ENCODE results near the gene FBXO24. TPM values are rescaled to one million over a fixed set of nuclear protein-coding genes. Genes with fewer than 3 reads are reported as not detected.

Gene FBXO24
- total and polyA plus RNA-seq, 9 of the 15 experiments (the other 6 are each of a cell fraction or from before 2014, with no cell fraction given) = 0.17 to 0.95 (median 0.50) TPM

GRCh38 chr7:100568896-100569844, 17.0 kb upstream of the FBXO24 start (continued):
- TF ChIP-seq, protein P1, sequence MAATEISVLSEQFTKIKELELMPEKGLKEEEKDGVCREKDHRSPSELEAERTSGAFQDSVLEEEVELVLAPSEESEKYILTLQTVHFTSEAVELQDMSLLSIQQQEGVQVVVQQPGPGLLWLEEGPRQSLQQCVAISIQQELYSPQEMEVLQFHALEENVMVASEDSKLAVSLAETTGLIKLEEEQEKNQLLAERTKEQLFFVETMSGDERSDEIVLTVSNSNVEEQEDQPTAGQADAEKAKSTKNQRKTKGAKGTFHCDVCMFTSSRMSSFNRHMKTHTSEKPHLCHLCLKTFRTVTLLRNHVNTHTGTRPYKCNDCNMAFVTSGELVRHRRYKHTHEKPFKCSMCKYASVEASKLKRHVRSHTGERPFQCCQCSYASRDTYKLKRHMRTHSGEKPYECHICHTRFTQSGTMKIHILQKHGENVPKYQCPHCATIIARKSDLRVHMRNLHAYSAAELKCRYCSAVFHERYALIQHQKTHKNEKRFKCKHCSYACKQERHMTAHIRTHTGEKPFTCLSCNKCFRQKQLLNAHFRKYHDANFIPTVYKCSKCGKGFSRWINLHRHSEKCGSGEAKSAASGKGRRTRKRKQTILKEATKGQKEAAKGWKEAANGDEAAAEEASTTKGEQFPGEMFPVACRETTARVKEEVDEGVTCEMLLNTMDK (IDR thresholded peaks at IDR 0.05; ENCODE audit: borderline replicate concordance, insufficient read depth, low read depth, low read length, poor library complexity, severe bottlenecking) = peak; percentile 45
- peak; percentile 68; the same call in 1 of the 2 replicates for TF ChIP-seq MTA3 (IDR thresholded peaks at IDR 0.05; ENCODE audit: borderline replicate concordance)
- no peak for TF ChIP-seq SAFB2 (IDR thresholded peaks at IDR 0.05; ENCODE audit: borderline replicate concordance, low read depth, low read length, severe bottlenecking)
- TF ChIP-seq, protein P2, sequence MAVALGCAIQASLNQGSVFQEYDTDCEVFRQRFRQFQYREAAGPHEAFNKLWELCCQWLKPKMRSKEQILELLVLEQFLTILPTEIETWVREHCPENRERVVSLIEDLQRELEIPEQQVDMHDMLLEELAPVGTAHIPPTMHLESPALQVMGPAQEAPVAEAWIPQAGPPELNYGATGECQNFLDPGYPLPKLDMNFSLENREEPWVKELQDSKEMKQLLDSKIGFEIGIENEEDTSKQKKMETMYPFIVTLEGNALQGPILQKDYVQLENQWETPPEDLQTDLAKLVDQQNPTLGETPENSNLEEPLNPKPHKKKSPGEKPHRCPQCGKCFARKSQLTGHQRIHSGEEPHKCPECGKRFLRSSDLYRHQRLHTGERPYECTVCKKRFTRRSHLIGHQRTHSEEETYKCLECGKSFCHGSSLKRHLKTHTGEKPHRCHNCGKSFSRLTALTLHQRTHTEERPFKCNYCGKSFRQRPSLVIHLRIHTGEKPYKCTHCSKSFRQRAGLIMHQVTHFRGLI (CRISPR knock-in tag; IDR thresholded peaks at IDR 0.05) = no peak
- peak; percentile 33; the same call in 1 of the 2 replicates for TF ChIP-seq SUPT5H (IDR thresholded peaks at IDR 0.05)
- TF ChIP-seq GABPA (tag; conservative IDR thresholded peaks at IDR 0.05; ENCODE audit: low read depth) = no peak
- TF ChIP-seq CGGBP1 (CRISPR knock-in tag; IDR thresholded peaks at IDR 0.05) = no peak
- no peak for TF ChIP-seq CCNT2 (IDR thresholded peaks at IDR 0.05; ENCODE audit: borderline replicate concordance, extremely low read depth, insufficient read length, low read depth, low read length)
- no peak; the same call in 1 of the 2 replicates for TF ChIP-seq L3MBTL2 (IDR thresholded peaks at IDR 0.05)
- no peak for TF ChIP-seq TRIM24 (IDR thresholded peaks at IDR 0.05)
- TF ChIP-seq, protein P3, sequence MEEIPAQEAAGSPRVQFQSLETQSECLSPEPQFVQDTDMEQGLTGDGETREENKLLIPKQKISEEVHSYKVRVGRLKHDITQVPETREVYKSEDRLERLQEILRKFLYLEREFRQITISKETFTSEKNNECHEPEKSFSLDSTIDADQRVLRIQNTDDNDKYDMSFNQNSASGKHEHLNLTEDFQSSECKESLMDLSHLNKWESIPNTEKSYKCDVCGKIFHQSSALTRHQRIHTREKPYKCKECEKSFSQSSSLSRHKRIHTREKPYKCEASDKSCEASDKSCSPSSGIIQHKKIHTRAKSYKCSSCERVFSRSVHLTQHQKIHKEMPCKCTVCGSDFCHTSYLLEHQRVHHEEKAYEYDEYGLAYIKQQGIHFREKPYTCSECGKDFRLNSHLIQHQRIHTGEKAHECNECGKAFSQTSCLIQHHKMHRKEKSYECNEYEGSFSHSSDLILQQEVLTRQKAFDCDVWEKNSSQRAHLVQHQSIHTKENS (CRISPR knock-in tag; IDR thresholded peaks at IDR 0.05) = no peak
- no peak for TF ChIP-seq ZNF431 (CRISPR knock-in tag; IDR thresholded peaks at IDR 0.05)
- peak; percentile 75; the same call in 1 of the 2 replicates for TF ChIP-seq ZBTB7A (IDR thresholded peaks at IDR 0.05; ENCODE audit: borderline replicate concordance, control insufficient read depth, low read depth, low read length)
- TF ChIP-seq ZNF134 (CRISPR knock-in tag; conservative IDR thresholded peaks at IDR 0.05) = no peak
- TF ChIP-seq PREB (CRISPR knock-in tag; IDR thresholded peaks at IDR 0.05) = no peak
- TF ChIP-seq CBX3 (IDR thresholded peaks at IDR 0.05; ENCODE audit: borderline replicate concordance in 1 of 2, low read length in 2 of 2) = no peak; a peak in 1 of 3 replicates
- no peak for TF ChIP-seq ZNF224 (CRISPR knock-in tag; IDR thresholded peaks at IDR 0.05)
- TF ChIP-seq DEAF1 (CRISPR knock-in tag; IDR thresholded peaks at IDR 0.05) = no peak
